Measurements from ENCODE around the gene KMT2A.

DNA sequence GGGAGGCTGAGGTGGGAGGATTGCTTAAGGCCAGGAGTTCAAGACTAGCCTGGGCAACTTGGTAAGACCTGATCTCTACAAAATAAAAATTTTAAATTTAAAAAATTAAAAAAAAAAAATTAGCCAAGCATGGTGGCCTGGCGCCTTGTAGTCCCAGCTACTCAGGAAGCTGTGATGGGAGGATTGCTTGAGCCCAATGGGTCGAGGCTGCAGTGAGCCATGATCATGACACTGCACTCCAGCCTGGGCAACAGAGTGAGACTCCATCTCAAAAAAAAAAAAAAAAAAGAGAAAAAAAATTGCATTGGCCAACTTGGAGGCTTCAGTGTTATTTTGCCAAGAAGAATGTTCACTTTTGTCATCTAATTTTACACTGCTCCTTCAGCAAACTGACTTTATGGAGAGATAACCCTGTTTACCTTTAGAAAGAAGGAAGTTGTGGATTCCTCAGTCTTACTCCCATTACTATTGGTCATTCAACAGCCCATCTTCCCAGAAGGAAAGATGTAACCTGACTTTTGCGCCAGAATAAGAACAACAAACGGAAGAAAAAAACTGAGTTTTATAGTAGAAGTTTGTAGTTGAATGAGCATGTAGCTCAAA, 13.1 kb downstream of the KMT2A start:
- TF ChIP-seq CREB1 (IDR thresholded peaks at IDR 0.05; ENCODE audit: low read depth): no peak
- TF ChIP-seq, protein P1, sequence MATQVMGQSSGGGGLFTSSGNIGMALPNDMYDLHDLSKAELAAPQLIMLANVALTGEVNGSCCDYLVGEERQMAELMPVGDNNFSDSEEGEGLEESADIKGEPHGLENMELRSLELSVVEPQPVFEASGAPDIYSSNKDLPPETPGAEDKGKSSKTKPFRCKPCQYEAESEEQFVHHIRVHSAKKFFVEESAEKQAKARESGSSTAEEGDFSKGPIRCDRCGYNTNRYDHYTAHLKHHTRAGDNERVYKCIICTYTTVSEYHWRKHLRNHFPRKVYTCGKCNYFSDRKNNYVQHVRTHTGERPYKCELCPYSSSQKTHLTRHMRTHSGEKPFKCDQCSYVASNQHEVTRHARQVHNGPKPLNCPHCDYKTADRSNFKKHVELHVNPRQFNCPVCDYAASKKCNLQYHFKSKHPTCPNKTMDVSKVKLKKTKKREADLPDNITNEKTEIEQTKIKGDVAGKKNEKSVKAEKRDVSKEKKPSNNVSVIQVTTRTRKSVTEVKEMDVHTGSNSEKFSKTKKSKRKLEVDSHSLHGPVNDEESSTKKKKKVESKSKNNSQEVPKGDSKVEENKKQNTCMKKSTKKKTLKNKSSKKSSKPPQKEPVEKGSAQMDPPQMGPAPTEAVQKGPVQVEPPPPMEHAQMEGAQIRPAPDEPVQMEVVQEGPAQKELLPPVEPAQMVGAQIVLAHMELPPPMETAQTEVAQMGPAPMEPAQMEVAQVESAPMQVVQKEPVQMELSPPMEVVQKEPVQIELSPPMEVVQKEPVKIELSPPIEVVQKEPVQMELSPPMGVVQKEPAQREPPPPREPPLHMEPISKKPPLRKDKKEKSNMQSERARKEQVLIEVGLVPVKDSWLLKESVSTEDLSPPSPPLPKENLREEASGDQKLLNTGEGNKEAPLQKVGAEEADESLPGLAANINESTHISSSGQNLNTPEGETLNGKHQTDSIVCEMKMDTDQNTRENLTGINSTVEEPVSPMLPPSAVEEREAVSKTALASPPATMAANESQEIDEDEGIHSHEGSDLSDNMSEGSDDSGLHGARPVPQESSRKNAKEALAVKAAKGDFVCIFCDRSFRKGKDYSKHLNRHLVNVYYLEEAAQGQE (IDR thresholded peaks at IDR 0.05; ENCODE audit: low read depth): no peak
- TF ChIP-seq TAF1 (IDR thresholded peaks at IDR 0.05; ENCODE audit: low read depth): no peak
- no peak for TF ChIP-seq TCF12 (IDR thresholded peaks at IDR 0.05; ENCODE audit: low read depth)

Measured in Ishikawa (cell line).